Endometrial microvascular endothelial cells (primary cell): ENCODE results near the gene KLK5. TPM values are rescaled to one million over a fixed set of nuclear protein-coding genes. Genes with fewer than 3 reads are reported as not detected.
"Not testable (repeated sequence)": the region's sequence is repeated elsewhere in the genome, so short reads cannot be mapped to it uniquely, and the experiment has no call there.

ENCODE experiments used
- in situ Hi-C: cut with HindIII; loops from 2 replicates; pipeline ENCODE4 v1.10.0; 2017; ENCODE audit warnings: low sequenced_read_pairs, low pct_unique_long_range_greater_than_20kb; ENCODE audit errors: inconsistent ontology term
- total RNA-seq: library from RNA; depleted of rRNA; stranded (reverse); fragments of >200 nt; gene quantifications from one replicate; pipeline ENCODE4 v1.2.3, GENCODE V29; 2015; ENCODE audit errors: inconsistent ontology term

The KLK5 gene, protein sequence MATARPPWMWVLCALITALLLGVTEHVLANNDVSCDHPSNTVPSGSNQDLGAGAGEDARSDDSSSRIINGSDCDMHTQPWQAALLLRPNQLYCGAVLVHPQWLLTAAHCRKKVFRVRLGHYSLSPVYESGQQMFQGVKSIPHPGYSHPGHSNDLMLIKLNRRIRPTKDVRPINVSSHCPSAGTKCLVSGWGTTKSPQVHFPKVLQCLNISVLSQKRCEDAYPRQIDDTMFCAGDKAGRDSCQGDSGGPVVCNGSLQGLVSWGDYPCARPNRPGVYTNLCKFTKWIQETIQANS
- total RNA-seq, result not detected

DNA sequence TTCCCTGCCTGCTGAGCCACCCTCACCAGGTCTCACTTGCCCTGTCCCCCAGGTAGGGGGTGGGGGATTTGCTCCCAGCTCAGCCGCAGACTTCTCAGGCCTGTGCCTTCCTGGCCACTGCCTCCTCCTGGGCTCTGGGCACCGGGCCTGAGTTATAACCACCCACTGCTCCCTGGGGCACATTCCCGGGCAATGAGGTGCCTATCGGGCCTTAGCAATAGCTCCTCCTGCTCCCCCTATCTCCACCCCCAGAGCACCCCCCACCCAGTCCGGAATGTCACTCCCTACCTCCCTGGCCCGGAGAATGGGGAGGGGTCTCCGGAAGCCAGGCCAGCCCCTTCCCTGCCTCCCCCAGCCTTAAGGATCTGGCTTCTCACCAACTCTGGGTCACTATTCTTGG lies at the start of gene KLK5:
Gene KLK5 (minus strand): TSS at position 129 of the 400 bp plus-strand sequence. CDS start 381 bp downstream, outside the sequence.
- in situ Hi-C loops, result no loop called here

DNA sequence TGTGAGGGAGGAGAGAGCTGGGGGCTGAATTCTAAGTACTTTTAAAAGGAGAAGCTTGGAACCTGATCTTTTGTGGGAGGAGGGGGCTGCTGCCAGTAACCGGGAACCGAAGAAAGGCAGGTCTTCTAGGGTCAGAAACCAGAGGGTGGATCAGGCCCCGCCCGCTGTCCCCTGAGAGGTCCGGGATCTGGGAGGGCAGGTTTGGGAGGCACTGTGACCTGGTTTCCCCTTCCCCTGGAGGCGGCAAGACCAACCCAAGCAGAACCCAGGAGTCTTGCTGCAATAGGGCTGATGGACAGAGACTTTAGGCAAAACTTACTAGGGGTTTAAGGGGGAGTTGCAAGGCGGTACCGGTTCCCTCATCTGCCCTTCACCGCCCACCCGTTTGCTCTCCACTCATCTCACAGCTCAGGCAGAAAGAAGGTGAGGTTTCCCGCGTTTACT lies 49.3 kb upstream of the KLK5 start:
- in situ Hi-C loops, result no loop called here

DNA sequence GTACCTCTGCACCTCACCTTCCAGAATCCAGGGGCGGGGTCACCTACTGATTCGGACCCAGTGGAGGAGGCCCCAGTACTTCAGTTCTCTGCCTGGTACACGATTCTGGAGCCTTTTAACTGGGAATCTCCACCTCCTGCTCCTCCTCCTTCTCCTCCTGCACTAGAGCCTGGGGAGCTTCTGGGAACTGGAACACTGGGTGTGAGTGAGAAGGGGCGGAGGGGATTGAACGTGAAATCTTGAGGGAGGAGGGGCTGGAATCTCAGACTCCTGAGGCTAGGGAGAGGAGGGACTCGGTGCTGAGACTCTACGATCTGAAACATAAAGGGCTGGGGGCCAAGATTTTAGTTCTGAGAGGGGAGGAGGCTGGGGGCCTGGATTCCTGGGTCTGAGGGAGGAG lies 48.7 kb upstream of the KLK5 start, which contains the start of gene KLK8:
Gene KLK8 (minus strand): TSS at position 90 of the 400 bp plus-strand sequence. CDS start 437 bp downstream, outside the sequence.
- in situ Hi-C loops, result no loop called here

DNA sequence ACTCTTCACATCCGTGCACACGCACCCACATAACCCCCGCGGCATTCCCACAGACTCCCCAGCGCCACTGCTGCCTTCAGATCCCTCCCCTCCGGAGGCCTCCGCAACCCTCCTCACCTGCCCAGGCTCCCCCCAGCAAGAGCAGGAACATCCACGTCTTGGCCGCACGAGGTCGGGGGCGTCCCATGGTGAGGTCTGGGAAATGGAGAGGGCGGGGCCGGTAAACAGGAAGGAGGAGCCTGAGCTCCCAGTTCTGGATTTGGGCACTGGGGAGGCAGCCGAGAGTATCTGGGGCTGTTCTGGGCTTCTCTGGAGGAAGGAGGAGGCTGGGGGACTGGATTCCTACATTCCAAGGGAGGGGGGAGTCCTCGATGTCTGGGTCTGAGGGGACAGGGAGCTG lies 48.1 kb upstream of the KLK5 start:
- in situ Hi-C loops, result no loop called here

DNA sequence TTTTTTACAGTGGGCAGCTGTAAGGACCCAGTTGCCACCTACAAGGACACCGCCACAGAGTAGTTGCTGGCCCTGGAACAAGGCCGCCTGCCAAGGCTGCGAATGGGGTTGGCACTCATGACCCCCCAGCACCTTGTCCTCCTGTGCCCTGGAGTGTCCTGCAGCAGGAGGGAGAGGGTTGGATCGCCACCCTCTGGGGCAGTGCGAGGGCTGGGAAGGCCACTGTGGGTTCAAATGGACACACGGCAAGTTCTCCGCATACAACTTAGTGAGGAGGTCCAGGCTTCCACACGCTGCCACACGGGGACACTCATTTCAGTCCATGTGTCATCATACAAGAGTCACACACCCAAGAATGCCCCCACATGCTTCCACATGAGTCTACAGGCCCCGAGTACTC lies 47.6 kb upstream of the KLK5 start:
- in situ Hi-C loops, result no loop called here

DNA sequence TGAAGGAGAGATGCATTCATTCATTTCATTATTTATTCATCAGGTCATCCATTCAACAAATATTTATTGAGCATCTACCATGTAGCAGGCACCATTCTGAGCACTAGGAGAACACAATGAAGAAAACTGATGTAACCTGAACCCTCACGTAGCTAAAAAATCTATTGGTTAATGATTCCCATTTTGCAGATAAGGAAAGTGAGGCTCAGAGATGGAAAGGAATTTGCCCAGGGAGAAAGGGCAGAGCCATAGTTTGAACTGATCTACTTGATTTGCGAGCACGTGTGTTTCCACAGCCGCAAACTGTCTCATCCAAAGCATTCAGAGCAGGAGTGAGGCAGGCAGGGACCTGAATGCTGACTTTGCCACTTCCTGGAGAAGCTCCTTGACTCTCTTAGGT lies 45.8 kb upstream of the KLK5 start:
- in situ Hi-C loops, result no loop called here

DNA sequence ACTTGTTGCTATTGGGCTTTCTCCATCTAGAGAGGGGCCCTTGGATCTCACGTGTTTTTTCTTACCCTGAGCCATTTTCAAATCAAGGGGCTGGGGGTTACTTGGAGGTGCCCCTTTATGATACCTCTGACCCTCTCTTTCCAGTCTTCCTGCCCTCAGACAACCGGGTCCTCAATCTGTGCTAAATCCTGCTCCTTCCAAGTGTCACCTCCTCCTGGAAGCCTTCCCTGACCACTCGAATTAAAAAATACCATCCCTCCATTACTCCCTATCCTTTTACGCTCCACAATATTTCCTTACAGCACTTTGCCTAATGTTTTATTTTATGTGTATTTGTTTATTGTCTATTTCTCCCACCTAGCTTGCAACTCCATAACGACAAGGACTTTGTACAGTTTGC lies 45.2 kb upstream of the KLK5 start:
- in situ Hi-C loops, result no loop called here

DNA sequence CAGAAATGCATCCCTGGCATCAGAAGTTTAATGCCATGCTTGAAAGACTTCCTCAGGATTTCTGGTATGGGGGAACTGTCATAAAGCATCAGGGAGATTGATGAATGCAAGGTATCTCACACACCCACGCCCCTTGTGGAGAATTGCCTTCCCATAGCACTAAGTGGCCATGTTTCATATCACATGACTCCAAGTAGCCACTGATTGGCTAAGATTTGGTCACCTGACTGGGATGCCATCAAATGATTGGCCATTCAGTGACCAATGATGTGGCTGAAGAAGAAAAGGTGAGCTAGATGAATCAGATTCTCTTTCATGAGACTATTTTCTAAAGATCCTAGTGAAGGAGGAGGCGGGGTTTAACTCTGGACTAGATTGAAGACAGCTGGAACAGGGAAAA lies 41.3 kb upstream of the KLK5 start:
- in situ Hi-C loops, result no loop called here

DNA sequence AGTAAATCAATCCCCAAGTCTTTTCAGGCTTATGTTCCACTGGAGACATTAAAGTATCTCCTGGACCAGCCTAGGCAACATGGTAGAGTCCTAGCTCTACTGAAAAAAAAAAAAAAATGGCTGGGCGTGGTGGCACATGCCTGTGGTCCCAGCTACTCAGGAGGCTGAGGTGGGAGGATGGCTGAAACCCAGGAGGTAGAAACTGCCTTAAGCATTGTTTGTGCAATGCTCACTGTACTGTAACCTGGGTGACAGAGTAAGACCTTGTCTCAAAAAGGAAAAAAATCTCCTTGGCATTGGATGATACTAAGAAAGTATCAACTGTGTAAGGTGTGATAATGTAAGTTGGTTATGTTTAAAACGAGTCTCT lies 39.8 kb upstream of the KLK5 start:
- in situ Hi-C loops, result no loop called here

DNA sequence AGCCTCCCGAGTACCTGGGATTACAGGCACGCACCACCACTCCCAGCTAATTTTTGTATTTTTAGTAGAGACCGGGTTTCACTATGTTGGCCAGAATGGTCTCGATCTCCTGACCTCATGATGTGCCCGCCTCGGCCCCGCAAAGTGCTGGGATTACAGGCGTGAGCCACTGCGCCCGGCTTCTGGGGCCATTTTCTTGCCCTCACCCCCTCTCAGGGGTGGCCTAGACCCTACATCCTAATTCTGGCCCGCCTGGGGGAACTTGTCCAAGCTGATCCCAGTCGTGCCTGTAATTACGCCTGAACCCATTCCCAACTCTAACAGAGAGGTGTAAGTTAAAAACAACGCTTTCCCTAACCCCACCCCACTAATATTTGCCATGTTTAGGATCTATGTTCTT lies 31.6 kb upstream of the KLK5 start:
- in situ Hi-C loops, result not testable (repeated sequence)

DNA sequence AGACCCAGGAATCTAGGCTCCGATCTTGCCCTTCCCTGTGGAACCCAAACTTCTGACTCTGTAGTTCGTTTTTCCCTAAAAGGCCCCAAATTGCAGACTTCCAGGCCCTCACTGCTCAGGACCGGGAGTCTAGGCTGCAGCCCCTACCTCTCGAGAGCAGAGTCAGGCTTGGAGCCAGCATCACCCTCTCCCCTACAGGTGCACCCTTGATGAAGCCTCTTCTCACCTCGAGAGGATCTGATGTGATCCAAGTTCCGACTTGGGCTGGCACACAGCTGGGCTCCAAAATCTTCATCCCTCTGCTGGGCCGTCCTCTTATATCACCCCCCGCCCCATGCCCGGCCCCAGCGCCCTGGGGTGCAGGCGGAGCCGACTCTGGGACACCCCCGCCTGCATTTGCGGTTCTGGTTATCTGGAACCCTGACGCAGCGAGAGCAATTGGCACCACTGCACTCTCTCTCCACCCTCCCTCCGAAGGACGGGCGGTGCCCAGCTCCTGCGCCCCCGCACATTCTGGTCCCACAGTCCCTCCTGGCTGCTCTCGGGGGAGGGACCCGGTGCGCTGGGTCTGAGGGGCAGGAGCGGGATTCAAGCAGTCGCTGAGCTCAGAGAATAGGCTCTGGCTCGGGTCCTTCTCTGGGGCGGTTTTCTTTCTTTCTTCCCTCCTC lies 30.9 kb upstream of the KLK5 start, which contains the start of gene KLK7:
Gene KLK7 (minus strand): TSS at position 293 of the 668 bp plus-strand sequence. CDS start 1,518 bp downstream, outside the sequence.
- in situ Hi-C loops, result no loop called here

DNA sequence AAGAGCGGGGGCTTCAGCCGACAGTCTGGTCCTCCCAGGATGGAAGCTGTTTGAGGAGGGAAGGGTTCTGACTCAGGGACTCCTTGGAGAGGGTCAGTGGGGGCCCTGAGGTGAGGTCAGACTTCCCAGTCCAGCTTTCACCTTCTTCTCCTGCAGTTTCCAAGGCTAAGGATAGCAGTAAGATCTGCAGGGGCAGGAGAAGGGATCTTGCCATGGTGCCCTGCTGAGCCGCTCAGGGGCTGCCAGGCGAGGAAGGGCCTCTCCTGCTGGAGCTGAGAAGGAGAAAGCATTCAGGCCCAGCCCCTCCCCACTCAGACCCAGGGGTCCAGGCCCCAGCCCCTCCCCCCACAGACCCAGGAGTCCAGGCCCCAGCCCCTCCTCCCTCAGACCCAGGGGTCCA lies 29.3 kb upstream of the KLK5 start:
- in situ Hi-C loops, result no loop called here

DNA sequence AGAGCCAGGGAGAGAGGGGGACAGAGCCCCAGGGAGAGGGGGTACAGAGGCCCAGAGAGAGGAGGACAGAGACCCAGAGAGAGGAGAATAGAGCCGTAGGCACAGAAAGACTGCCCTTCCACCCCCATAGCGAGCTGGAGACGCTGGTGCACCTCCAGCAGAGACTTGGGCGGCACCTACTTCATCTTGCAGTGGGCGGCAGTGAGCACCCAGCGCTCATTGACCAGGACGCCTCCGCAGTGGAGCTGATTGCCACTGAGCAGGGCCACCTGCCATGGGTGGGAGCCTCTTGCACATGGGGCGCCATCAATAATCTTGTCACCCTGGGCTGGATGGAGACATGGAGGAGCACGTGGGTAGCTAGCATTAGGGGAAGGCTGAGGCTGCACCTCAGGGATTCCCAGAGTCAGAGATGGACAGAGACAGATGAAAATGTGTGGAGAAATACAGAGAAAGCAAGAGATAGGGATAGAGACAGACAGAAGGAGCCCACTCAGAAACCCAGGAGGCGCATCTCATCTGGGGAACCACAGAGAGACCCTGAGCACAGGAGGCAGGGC lies 28.8 kb upstream of the KLK5 start:
- in situ Hi-C loops, result no loop called here

DNA sequence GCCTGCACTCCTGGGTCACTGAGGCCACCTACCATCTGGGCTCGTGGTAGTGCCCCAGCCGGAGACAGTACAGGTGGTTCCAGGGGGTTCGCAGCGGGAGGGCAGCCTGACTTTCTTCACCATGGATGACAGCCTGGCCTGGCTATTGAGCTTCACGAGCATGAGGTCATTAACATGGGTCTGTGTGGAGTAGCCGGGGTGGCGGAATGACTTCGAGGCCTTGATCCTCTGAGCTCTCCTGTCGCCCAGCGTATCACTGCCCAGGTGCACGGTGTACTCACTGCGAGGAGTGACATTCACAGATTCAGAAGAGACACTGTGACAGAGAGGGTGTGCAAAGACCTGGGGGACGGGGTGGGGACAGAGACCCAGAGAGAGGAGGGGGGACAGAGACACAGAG lies 27.4 kb upstream of the KLK5 start:
- in situ Hi-C loops, result no loop called here

DNA sequence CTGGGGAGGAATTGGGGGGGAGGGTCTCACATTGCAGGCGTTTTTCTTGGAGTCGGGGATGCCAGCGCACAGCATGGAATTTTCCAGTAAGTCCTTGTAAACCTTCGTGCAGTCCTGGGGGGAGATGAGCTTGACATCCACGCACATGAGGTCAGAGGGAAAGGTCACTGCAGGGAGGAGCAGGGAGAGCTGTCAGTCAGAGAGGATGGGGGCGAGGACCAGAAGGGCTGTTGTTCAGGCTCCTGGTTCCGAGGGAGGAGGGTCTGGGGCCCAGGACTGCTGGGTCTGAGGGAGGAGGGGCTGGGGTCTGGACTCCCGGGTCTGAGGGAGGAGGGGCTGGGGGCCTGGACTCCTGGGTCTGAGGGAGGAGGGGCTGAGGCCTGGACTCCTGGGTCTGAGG lies 26.9 kb upstream of the KLK5 start:
- in situ Hi-C loops, result no loop called here

DNA sequence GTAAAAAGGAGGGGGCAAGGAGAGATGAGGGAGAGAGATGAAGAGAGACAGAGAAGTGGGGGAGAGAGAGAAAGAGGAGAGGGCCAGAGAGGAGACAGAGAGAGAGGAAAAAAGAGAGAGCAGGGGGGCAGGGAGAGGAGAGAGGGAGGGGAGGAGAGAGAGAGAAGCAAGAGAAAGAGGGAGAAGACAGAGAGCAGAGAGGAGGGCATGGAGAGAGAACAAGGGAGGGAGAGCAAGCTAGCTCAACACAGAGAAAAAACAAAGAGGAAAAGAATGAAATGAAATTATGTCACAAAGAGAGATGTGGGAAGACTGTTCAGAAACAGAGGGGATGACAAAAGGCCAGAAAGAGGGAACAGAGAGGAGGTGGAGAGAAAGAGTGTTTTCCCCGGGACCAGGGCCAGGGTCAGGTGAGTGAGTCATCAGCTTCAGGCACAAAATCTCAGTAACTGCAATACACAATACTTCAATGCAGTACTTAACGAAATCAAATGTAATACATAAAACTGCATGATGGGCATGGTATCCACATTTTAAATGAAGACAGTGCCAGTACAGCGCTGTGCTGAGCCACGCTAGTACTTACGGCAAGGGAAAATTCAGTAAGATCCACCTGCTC lies 26.0 kb upstream of the KLK5 start:
- in situ Hi-C loops, result no loop called here

DNA sequence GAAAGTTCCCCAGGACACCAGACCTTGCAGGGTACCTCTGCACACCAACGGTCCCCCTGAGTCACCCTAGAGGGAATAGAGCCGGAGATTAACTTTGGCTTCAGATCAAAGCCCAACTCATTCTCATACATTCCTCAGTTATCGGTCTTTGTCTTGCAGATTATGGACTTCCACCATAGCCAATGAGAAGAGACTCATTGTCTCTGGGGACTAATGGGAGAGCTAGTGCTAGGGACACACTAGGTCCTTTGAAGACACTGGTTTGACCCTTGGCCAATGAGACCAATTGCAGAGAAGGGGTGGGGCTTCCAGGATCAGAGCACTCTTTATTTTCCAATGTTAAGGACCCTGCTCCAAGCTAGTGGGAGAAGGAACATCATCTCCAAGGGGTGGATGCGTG lies 24.8 kb upstream of the KLK5 start:
- in situ Hi-C loops, result no loop called here

DNA sequence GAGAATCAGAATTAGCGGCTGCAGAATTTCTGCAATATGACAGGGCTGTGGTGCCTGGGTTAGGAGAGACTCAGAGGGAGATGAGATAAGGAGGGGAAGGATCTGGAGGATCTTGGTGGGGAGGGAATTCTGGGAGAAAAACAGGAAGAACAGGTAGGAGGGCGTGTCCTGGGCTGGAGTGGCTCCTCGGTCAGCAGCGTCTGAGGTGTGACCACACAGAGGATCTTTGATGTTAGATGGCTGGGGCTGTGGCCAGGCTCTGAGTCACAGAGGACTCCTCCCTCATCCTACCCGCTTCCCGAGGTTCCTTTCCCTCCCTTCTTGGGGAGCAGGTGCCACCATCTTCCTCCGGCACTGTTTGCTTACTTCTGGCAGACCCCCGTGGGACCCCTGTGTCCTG lies 22.9 kb upstream of the KLK5 start:
- in situ Hi-C loops, result no loop called here

DNA sequence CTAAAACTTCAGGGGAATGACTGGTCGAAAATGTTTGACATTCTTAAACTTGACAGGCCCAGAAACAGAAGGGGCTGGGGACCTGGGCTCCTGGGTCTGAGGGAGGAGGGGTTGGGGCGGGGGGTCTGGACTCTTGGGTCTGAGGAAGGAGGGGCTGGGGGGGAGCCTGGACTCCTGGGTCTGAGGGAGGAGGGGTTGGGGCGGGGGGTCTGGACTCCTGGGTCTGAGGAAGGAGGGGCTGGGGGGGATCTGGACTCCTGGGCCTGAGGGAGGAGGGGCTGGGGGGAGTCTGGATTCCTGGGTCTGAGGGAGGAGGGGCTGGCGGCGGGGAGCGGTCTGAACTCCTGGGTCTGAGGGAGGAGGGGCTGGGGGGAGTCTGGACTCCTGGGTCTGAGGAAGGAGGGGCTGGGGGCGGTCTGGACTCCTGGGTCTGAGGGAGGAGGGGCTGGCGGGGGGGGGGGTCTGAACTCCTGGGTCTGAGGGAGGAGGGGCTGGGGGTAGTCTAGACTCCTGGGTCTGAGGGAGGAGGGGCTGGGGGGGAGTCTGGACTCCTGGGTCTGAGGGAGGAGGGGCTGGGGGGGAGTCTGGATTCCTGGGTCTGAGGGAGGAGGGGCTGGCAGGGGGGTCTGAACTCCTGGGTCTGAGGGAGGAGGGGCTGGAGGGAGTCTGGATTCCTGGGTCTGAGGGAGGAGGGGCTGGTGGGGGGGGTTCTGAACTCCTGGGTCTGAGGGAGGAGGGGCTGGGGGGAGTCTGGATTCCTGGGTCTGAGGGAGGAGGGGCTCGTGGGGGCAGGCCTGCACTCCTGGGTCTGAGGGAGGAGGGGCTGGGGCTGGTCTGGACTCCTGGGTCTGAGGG lies 22.1 kb upstream of the KLK5 start:
- in situ Hi-C loops, result no loop called here
